Measurements from ENCODE around the gene HOXA4. TPM values are rescaled to one million over a fixed set of nuclear protein-coding genes. Genes with fewer than 3 reads are reported as not detected.

Gene HOXA4
- total RNA-seq, 1 experiment from 2014 or later = 1.0 TPM

DNA sequence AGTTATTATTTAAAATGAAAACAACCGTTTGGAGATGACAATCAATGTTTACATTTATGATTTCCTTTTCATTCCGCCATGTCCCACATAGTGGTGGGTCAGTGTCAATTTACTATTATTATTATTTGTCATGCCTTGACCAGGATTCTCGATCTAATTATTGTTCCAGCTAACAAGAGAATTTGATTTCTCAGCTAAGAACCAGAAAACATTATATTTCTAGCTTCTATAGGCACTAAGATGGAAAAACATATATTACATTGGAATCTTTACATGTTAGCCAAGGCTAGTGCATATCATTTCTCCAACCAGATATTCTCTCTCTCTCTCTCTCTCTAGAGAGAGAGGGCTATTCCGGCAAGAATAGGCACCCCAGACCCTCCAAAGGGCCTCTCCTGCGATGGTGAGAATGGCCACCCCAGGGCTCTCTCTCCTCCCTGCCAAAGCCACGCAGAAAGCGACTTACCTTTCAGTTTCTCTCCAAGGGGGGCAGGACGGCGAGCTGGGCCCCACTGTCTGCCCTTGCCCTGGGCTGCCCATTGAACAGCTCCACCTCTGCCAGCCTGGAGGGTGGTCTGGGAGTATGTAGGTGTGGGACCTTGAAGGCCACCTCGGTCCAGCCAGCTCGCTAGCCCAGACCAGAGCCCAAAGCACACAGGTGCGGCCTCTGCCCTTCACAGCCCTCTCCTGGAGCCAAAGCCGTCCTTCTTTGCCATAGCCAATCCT is 19.4 kb upstream of the HOXA4 start:
- Mint-ChIP-seq H3K4me3 (ENCODE audit: low read depth, unreplicated experiment) (peak overlapping the region; percentile 76), H3K27me3 (ENCODE audit: unreplicated experiment) (peaks cover 36% of the 10 kb centered on the region), H3K36me3 (ENCODE audit: insufficient read depth, unreplicated experiment) (peaks cover 37% of the 10 kb centered on the region), H3K9me3 (ENCODE audit: low read depth, unreplicated experiment) (no peaks in the 10 kb centered on the region), H3K4me1 (ENCODE audit: low read depth, unreplicated experiment) (peaks cover 11% of the 10 kb centered on the region), H3K27ac (ENCODE audit: unreplicated experiment) (peak overlapping the region; percentile 73)
- no TSS peak for BruUV-seq (replicated peaks)
- CTCF ChIA-PET = interaction anchor here (0.7 to 2.4 kb wide), 14 partner anchors 9 to 1209 kb away, joined by 3 to 21 read pairs (median 5); partner anchors contain the start of genes HOXA10 and SKAP2
- TF ChIP-seq, protein P1, sequence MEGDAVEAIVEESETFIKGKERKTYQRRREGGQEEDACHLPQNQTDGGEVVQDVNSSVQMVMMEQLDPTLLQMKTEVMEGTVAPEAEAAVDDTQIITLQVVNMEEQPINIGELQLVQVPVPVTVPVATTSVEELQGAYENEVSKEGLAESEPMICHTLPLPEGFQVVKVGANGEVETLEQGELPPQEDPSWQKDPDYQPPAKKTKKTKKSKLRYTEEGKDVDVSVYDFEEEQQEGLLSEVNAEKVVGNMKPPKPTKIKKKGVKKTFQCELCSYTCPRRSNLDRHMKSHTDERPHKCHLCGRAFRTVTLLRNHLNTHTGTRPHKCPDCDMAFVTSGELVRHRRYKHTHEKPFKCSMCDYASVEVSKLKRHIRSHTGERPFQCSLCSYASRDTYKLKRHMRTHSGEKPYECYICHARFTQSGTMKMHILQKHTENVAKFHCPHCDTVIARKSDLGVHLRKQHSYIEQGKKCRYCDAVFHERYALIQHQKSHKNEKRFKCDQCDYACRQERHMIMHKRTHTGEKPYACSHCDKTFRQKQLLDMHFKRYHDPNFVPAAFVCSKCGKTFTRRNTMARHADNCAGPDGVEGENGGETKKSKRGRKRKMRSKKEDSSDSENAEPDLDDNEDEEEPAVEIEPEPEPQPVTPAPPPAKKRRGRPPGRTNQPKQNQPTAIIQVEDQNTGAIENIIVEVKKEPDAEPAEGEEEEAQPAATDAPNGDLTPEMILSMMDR (IDR thresholded peaks at IDR 0.05; ENCODE audit: unreplicated experiment) = no peak
- intact Hi-C loops (cut with micrococcal nuclease; ENCODE audit: unreplicated experiment) = loop anchor here (5.0 kb wide), 1 partner anchor 1258 kb away; no protein-coding TSS in a partner anchor
- DNase-seq = peak; percentile 51

DNA sequence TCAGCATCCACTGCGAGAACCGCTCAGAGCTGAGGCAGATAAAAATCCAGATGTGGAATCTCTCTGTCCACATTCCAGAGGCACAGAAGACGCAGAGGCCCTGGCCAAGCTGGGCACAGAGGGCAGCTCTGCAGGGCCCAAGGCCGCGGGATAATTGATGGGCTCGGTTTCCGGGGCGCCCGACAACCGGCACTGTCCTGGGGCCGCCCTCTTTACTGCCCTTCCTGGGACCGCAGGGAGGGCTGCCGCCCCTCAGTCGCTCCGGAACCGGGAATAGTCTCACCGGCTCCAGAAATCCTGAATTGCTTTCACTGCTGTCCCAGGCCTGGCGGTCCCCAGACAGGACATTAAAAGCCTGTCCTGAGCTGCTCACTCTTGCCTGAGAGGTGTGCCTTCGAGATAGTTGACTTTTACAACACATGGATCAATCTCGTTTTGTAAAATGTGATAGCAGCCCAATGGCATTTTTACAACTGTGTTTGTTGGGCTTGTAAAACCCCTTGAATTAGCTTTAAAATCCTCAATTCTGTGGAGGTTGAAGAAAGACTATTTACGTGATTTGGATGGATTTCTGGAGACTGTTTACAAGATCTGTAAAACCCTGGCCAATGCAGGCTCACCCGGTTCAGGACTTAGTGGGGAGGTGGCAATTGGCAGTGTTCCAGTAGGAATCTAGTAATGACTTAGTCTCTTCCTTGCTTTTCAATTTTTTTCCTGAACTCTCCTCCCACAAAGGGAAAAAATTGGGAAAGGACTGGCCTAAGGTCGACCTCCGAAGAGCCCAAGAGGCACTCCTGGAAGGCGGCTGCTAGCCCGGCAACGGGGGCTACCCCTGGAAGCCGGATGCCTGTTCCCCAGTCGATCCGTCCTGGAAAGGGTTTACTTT is 18.4 kb upstream of the HOXA4 start:
- TF ChIP-seq, protein P1 (IDR thresholded peaks at IDR 0.05; ENCODE audit: unreplicated experiment) = no peak
- no TSS peak for BruUV-seq (replicated peaks)
- H3K27me3 Mint-ChIP-seq (ENCODE audit: unreplicated experiment) = peaks cover 32% of the 10 kb centered on the region
- intact Hi-C loops (cut with micrococcal nuclease; ENCODE audit: unreplicated experiment) = no loop called here
- CTCF ChIA-PET = interaction anchor here (0.8 to 2.4 kb wide), 6 partner anchors 12 to 467 kb away, joined by 3 to 21 read pairs (median 6); partner anchors contain the start of genes HOXA10 and SKAP2
- DNase-seq = no peak
- peaks cover 37% of the 10 kb centered on the region for H3K36me3 Mint-ChIP-seq (ENCODE audit: insufficient read depth, unreplicated experiment)
- H3K9me3 Mint-ChIP-seq (ENCODE audit: low read depth, unreplicated experiment) = no peaks in the 10 kb centered on the region
- peaks cover 11% of the 10 kb centered on the region for H3K4me1 Mint-ChIP-seq (ENCODE audit: low read depth, unreplicated experiment)
- peak overlapping the region; percentile 8 for H3K27ac Mint-ChIP-seq (ENCODE audit: unreplicated experiment)
- peak overlapping the region; percentile 76 for H3K4me3 Mint-ChIP-seq (ENCODE audit: low read depth, unreplicated experiment)

DNA sequence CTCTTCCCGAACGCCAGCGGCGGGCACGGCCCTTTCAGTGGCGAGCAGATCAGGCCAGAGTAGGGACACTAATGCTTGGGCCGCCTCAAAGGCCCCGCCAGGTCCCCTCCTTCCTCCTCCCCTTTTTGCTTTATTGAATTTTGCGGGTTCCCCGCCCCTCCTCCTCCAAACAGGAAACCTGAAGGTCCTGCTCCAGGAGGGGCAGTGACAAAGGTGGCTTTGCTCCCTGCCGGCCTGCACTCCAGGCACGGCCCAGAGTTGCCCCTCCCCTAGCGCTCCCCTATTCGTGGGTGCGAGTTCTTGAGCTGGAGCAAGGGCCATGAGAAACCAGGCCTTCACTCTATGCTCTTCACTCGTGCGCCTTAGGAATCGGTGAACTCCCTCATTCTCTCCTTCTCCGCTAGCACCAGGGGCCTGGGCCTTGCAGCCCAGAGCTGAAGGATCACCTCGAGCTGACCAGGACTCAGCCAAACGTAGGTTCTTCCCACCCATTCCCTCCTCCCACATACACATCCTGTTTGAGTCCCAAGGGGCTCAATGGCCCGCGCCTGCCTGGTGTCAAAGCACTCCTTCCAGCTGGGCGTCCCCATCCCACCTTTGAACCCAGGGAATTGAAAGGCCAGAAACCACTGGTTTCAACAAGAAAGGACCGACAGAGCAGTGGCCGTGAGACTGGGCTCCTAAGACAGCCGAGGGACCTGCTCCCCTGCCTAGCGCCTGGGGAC is 17.6 kb upstream of the HOXA4 start:
- CTCF ChIA-PET = interaction anchor here (0.6 to 1.3 kb wide), 4 partner anchors 285 to 771 kb away, joined by 3 to 5 read pairs (median 4); no protein-coding TSS in a partner anchor
- Mint-ChIP-seq H3K9me3 (ENCODE audit: low read depth, unreplicated experiment) (no peaks in the 10 kb centered on the region), H3K4me1 (ENCODE audit: low read depth, unreplicated experiment) (peaks cover 11% of the 10 kb centered on the region), H3K27me3 (ENCODE audit: unreplicated experiment) (peaks cover 24% of the 10 kb centered on the region), H3K36me3 (ENCODE audit: insufficient read depth, unreplicated experiment) (peaks cover 37% of the 10 kb centered on the region), H3K4me3 (ENCODE audit: low read depth, unreplicated experiment) (peak overlapping the region; percentile 76), H3K27ac (ENCODE audit: unreplicated experiment) (no peak overlapping the region)
- BruUV-seq (replicated peaks) = no TSS peak
- intact Hi-C loops (cut with micrococcal nuclease; ENCODE audit: unreplicated experiment) = no loop called here
- TF ChIP-seq, protein P1 (IDR thresholded peaks at IDR 0.05; ENCODE audit: unreplicated experiment) = no peak
- peak; percentile 80 for DNase-seq
